Omental fat pad (tissue), 4 donors: ENCODE data around the gene ASTN2. TPM values are rescaled to one million over a fixed set of nuclear protein-coding genes. Genes with fewer than 3 reads are reported as not detected.

Experiments used
- ATAC-seq: fragments of 150-250 bp; one replicate; pipeline ENCODE4 v1.9.1; 2016; ENCODE audit warnings: mild to moderate bottlenecking, moderate library complexity; ENCODE audit not compliant: low FRiP score
- DNase-seq: peaks from one replicate; pipeline ENCODE4 v3.0.0-alpha.2; 2019; ENCODE audit warnings: low spot score
- total RNA-seq, 4 donors: library from RNA; depleted of rRNA; stranded (reverse); fragments of >200 nt; gene quantifications; one replicate each; pipeline ENCODE4 v1.1.0, GENCODE V29; 2016
- TF ChIP-seq, protein P1 (sequence below), 3 donors: fragments of 450-650 bp; IDR thresholded peaks; one replicate each; pipeline ENCODE4 v1.5.1; 2016 to 2017; ENCODE audit warnings: antibody characterized with exemption in 3 of 3, mild to moderate bottlenecking in 3 of 3, moderate library complexity in 2 of 3

Gene ASTN2
- total RNA-seq, 4 donors from 2014 or later: 1.1 to 8.4 (median 3.6) TPM

GRCh38 chr9:116944714-116945534, 469.9 kb downstream of the ASTN2 start:
- TF ChIP-seq, protein P1, sequence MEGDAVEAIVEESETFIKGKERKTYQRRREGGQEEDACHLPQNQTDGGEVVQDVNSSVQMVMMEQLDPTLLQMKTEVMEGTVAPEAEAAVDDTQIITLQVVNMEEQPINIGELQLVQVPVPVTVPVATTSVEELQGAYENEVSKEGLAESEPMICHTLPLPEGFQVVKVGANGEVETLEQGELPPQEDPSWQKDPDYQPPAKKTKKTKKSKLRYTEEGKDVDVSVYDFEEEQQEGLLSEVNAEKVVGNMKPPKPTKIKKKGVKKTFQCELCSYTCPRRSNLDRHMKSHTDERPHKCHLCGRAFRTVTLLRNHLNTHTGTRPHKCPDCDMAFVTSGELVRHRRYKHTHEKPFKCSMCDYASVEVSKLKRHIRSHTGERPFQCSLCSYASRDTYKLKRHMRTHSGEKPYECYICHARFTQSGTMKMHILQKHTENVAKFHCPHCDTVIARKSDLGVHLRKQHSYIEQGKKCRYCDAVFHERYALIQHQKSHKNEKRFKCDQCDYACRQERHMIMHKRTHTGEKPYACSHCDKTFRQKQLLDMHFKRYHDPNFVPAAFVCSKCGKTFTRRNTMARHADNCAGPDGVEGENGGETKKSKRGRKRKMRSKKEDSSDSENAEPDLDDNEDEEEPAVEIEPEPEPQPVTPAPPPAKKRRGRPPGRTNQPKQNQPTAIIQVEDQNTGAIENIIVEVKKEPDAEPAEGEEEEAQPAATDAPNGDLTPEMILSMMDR (IDR thresholded peaks at IDR 0.05): no peak
- DNase-seq (no peak), ATAC-seq (no peak)

DNA sequence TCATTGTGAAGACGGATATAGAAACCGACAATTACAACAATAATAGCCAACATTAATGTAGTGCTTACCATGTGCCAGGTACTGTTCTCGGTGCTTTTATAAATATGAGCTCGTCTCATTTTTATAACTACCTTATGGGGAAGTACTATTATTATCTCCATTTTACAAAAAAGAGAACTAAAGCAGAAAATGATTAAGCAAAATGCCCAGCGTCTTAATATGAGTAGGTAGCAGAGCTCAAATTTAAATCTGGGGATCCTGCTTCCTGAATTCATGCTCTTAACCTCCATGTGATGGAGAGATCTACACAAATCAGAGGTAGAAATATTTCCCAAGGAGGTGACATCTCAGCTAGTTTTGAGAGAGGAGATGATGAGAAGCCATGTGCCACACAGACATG, 470.9 kb downstream of the ASTN2 start:
- TF ChIP-seq, protein P1 (IDR thresholded peaks at IDR 0.05): no peak
- no peak for ATAC-seq

DNA sequence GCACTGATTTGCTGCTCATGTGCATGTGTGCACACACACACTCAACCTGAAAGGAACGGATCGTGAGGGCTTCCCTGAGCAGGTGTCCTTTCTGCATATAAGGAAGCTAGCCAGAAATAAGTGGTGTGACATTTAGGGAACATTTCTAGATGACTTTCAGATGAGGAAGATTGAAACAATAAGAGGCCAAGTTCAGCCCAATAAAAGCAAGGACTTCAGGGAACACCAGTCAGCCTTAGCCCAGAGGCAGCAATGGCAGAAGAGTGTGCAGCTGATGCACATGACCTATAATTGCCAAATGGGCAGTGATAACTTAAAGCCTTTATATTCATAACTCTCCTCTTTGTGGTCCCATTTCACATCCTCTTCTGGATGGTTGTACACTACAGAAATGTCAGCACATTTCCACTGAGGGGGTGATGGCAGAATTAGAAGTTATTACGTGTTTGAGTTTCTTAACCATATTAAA, 472.2 kb downstream of the ASTN2 start:
- no peak for DNase-seq

More for the DNA sequence above, 470.9 kb downstream of the ASTN2 start:
- DNase-seq: no peak

GRCh38 chr9:116941266-116941665, 473.6 kb downstream of the ASTN2 start:
- no peak for ATAC-seq

More for the DNA sequence above, 472.2 kb downstream of the ASTN2 start:
- TF ChIP-seq, protein P1 (IDR thresholded peaks at IDR 0.05): no peak
- ATAC-seq: no peak

DNA sequence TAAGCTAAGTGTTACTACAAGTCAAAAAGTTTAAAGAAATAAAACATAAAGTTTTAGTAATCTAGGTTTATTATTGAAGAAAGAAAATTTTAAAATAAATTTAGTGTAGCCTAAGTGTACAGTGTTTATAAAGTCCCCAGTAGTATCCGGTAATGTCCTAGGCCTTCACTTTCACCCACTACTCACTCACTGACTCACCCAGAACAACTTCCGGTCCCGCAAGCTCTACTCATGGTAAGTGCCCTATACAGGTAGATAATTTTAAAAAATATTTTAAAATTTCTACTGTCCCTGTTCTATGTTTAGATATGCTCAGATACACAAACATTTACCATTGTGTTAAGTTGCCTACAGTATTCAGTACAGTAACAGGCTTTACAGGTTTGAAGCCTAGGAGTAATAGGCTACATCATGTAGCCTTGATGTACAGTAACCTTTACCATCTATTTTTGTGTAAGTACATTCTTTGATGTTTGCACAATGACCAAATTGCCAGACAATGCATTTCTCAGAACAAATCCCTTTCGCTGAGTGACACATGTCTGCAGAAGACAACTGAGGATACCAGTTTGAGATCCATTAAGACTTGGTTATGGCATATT, 474.1 kb downstream of the ASTN2 start:
- TF ChIP-seq, protein P1 (IDR thresholded peaks at IDR 0.05): no peak
- no peak for DNase-seq

More at GRCh38 chr9:116941266-116941665, 473.6 kb downstream of the ASTN2 start:
- no peak for DNase-seq
- TF ChIP-seq, protein P1 (IDR thresholded peaks at IDR 0.05): no peak

GRCh38 chr9:116939614-116940013, 475.2 kb downstream of the ASTN2 start:
- ATAC-seq (no peak), DNase-seq (no peak)
- TF ChIP-seq, protein P1 (IDR thresholded peaks at IDR 0.05): no peak

More for the DNA sequence above, 474.1 kb downstream of the ASTN2 start:
- ATAC-seq: no peak
